ENCODE results near the gene SQSTM1.

DNA sequence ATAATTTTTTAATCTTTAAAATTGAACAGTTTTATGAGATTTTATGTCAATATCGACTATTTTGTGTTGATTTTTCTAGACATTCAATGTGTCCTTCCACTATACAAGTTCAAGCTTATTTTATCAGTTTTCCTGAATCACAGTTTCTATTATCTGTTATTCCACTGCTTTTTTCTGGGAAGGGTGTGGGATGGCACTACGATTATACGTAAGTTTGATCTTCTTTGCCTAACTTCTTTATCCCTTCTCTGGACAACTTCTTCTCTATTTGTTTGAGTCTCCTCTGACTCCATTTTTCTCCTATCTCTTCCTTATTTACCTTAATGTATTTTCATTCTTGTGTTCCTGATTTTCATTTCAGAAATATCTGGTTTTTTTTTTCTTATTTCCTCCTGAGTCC, 62.5 kb downstream of the SQSTM1 start:
- TF ChIP-seq, protein P1, sequence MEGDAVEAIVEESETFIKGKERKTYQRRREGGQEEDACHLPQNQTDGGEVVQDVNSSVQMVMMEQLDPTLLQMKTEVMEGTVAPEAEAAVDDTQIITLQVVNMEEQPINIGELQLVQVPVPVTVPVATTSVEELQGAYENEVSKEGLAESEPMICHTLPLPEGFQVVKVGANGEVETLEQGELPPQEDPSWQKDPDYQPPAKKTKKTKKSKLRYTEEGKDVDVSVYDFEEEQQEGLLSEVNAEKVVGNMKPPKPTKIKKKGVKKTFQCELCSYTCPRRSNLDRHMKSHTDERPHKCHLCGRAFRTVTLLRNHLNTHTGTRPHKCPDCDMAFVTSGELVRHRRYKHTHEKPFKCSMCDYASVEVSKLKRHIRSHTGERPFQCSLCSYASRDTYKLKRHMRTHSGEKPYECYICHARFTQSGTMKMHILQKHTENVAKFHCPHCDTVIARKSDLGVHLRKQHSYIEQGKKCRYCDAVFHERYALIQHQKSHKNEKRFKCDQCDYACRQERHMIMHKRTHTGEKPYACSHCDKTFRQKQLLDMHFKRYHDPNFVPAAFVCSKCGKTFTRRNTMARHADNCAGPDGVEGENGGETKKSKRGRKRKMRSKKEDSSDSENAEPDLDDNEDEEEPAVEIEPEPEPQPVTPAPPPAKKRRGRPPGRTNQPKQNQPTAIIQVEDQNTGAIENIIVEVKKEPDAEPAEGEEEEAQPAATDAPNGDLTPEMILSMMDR (IDR thresholded peaks at IDR 0.05): no peak
- TF ChIP-seq, protein P2, sequence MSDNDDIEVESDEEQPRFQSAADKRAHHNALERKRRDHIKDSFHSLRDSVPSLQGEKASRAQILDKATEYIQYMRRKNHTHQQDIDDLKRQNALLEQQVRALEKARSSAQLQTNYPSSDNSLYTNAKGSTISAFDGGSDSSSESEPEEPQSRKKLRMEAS (CRISPR knock-in tag; IDR thresholded peaks at IDR 0.05): no peak
- no peak for TF ChIP-seq NR1H2 (CRISPR knock-in tag; IDR thresholded peaks at IDR 0.05)
- no peak for TF ChIP-seq CREB1 (CRISPR knock-in tag; IDR thresholded peaks at IDR 0.05)
- TF ChIP-seq ATF2 (CRISPR knock-in tag; IDR thresholded peaks at IDR 0.05; ENCODE audit: borderline replicate concordance, low read depth): no peak
- TF ChIP-seq, protein P3, sequence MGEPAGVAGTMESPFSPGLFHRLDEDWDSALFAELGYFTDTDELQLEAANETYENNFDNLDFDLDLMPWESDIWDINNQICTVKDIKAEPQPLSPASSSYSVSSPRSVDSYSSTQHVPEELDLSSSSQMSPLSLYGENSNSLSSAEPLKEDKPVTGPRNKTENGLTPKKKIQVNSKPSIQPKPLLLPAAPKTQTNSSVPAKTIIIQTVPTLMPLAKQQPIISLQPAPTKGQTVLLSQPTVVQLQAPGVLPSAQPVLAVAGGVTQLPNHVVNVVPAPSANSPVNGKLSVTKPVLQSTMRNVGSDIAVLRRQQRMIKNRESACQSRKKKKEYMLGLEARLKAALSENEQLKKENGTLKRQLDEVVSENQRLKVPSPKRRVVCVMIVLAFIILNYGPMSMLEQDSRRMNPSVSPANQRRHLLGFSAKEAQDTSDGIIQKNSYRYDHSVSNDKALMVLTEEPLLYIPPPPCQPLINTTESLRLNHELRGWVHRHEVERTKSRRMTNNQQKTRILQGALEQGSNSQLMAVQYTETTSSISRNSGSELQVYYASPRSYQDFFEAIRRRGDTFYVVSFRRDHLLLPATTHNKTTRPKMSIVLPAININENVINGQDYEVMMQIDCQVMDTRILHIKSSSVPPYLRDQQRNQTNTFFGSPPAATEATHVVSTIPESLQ (CRISPR knock-in tag; IDR thresholded peaks at IDR 0.05): no peak
- TF ChIP-seq PRDM15 (CRISPR knock-in tag; IDR thresholded peaks at IDR 0.05): no peak
- TF ChIP-seq GTF2I (CRISPR knock-in tag; conservative IDR thresholded peaks at IDR 0.05): no peak
- TF ChIP-seq ELF4 (CRISPR knock-in tag; IDR thresholded peaks at IDR 0.05; ENCODE audit: low read depth): no peak

All from WTC11 (cell line).